HG03460 (cell line): ENCODE data around the gene PHPT1.
"Not testable (repeated sequence)": the region's sequence is repeated elsewhere in the genome, so short reads cannot be mapped to it uniquely, and the experiment has no call there.

ENCODE experiments used
- ATAC-seq: cut with Tn5 transposase; IDR thresholded peaks from one replicate; pipeline ENCODE4 v1.9.1; 2021; ENCODE audit not compliant: unreplicated experiment

Gene PHPT1

GRCh38 chr9:136883670-136884069, 34.5 kb downstream of the PHPT1 start:
- not testable (repeated sequence) for ATAC-seq

GRCh38 chr9:136885950-136886578, 36.9 kb downstream of the PHPT1 start, which contains the start of gene TRAF2:
TSS of gene TRAF2 (plus strand) at chr9:136886516. CDS start at chr9:136898741, 12,225 bp downstream.
- peak; percentile 77 for ATAC-seq

GRCh38 chr9:136886610-136887597, 37.7 kb downstream of the PHPT1 start:
- peak; percentile 34 for ATAC-seq

GRCh38 chr9:136888454-136888853, 39.2 kb downstream of the PHPT1 start:
- ATAC-seq: no peak

GRCh38 chr9:136889858-136890257, 40.6 kb downstream of the PHPT1 start:
- no peak for ATAC-seq

- ATAC-seq: no peak
Observed at GRCh38 chr9:136890661-136891060, 41.5 kb downstream of the PHPT1 start.

- ATAC-seq: no peak
Observed at GRCh38 chr9:136896027-136896426, 46.8 kb downstream of the PHPT1 start.

- no peak for ATAC-seq
Observed at GRCh38 chr9:136898483-136899100, 49.4 kb downstream of the PHPT1 start.

- no peak for ATAC-seq
Observed at GRCh38 chr9:136899196-136899595, 50.0 kb downstream of the PHPT1 start.

- ATAC-seq: no peak
Observed at GRCh38 chr9:136900556-136900955, 51.3 kb downstream of the PHPT1 start.
